HepG2 (cell line): ENCODE data around the gene SMIM28. TPM values are rescaled to one million over a fixed set of nuclear protein-coding genes. Genes with fewer than 3 reads are reported as not detected.
A peak's percentile ranks its signal among the peaks of the same experiment; 100 is the strongest.

ENCODE experiments used
- CHD4 ChIP-seq: fragments of 200-600 bp; sonication (generic); IDR thresholded peaks from 2 replicates; pipeline ENCODE4 v1.7.0; 2017; ENCODE audit warnings: mild to moderate bottlenecking, low read length, borderline replicate concordance
- EZH2 ChIP-seq: conservative IDR thresholded peaks from 2 replicates; pipeline ENCODE4 v1.6.1; 2012; ENCODE audit warnings: mild to moderate bottlenecking, low read depth, low read length, moderate library complexity
- HCFC1 ChIP-seq: fragments of 150-350 bp; IDR thresholded peaks from 2 replicates; pipeline ENCODE4 v1.6.1; 2014; ENCODE audit warnings: low read depth, low read length
- JUN ChIP-seq: sonication (generic); formaldehyde crosslinking; IDR thresholded peaks from 2 replicates; pipeline ENCODE4 v1.4.0; 2020; ENCODE audit warnings: mild to moderate bottlenecking, missing genetic modification reagents
- KDM2A ChIP-seq: sonication (generic); formaldehyde crosslinking; IDR thresholded peaks from 2 replicates; pipeline ENCODE4 v1.4.0; 2020; ENCODE audit warnings: low read depth, missing genetic modification reagents, borderline replicate concordance
- KDM4B ChIP-seq: sonication (generic); formaldehyde crosslinking; IDR thresholded peaks from 2 replicates; pipeline ENCODE4 v1.4.0; 2020; ENCODE audit warnings: missing genetic modification reagents
- KLF11 ChIP-seq: IDR thresholded peaks from 2 replicates; pipeline ENCODE4 v1.6.1; 2016; ENCODE audit warnings: missing compliant biosample characterization
- MAFG ChIP-seq: sonication (generic); formaldehyde crosslinking; IDR thresholded peaks from 2 replicates; pipeline ENCODE4 v1.5.1; 2020; ENCODE audit warnings: mild to moderate bottlenecking, missing genetic modification reagents
- MTF2 ChIP-seq: sonication (generic); formaldehyde crosslinking; IDR thresholded peaks from 2 replicates; pipeline ENCODE4 v1.5.0; 2020; ENCODE audit warnings: missing genetic modification reagents, borderline replicate concordance
- NCOA2 ChIP-seq: sonication (generic); formaldehyde crosslinking; IDR thresholded peaks from 2 replicates; pipeline ENCODE4 v1.8.0; 2022; ENCODE audit warnings: inconsistent platforms
- NFRKB ChIP-seq: fragments of 450-650 bp; IDR thresholded peaks from 2 replicates; pipeline ENCODE4 v1.6.1; 2017
- POLR2AphosphoS2 ChIP-seq: IDR thresholded peaks from 2 replicates; pipeline ENCODE4 v1.6.1; 2011; ENCODE audit warnings: low read depth, low read length, improper control_type of control experiment
- RFX1 ChIP-seq: fragments of 450-650 bp; IDR thresholded peaks from 2 replicates; pipeline ENCODE4 v1.6.1; 2017
- SMAD9 ChIP-seq: sonication (generic); formaldehyde crosslinking; IDR thresholded peaks from 2 replicates; pipeline ENCODE4 v1.5.1; 2020; ENCODE audit warnings: mild to moderate bottlenecking, missing genetic modification reagents
- SMC3 ChIP-seq: IDR thresholded peaks from 2 replicates; pipeline ENCODE4 v1.6.1; 2011; ENCODE audit warnings: low read length, improper control_type of control experiment
- SP140L ChIP-seq: sonication (generic); formaldehyde crosslinking; IDR thresholded peaks from 2 replicates; pipeline ENCODE4 v1.4.0; 2020; ENCODE audit warnings: missing genetic modification reagents, borderline replicate concordance
- SRSF4 ChIP-seq: fragments of 200-400 bp; formaldehyde crosslinking; IDR thresholded peaks from one replicate; pipeline ENCODE4 v1.6.1; 2018; ENCODE audit warnings: mild to moderate bottlenecking, low read depth, low read length, moderate library complexity; ENCODE audit not compliant: poor library complexity, severe bottlenecking
- ZKSCAN1 ChIP-seq: fragments of 150-350 bp; IDR thresholded peaks from 2 replicates; pipeline ENCODE4 v1.6.1; 2014; ENCODE audit warnings: low read length
- ZNF136 ChIP-seq: sonication (generic); formaldehyde crosslinking; IDR thresholded peaks from 2 replicates; pipeline ENCODE4 v1.8.1; 2022; ENCODE audit warnings: low read depth, mild to moderate bottlenecking, moderate library complexity, missing genetic modification reagents
- ZNF274 ChIP-seq: sonication (generic); formaldehyde crosslinking; IDR thresholded peaks from 2 replicates; pipeline ENCODE4 v1.5.1; 2020; ENCODE audit warnings: mild to moderate bottlenecking, missing genetic modification reagents
- ZNF556 ChIP-seq: sonication (generic); formaldehyde crosslinking; IDR thresholded peaks from 2 replicates; pipeline ENCODE4 v1.4.0; 2020; ENCODE audit warnings: mild to moderate bottlenecking, missing genetic modification reagents, borderline replicate concordance
- ZNF749 ChIP-seq: sonication (generic); formaldehyde crosslinking; IDR thresholded peaks from 2 replicates; pipeline ENCODE4 v1.8.0; 2022; ENCODE audit warnings: mild to moderate bottlenecking, missing genetic modification reagents, moderate library complexity, borderline replicate concordance
- ZNF761 ChIP-seq: sonication (generic); formaldehyde crosslinking; conservative IDR thresholded peaks from 2 replicates; pipeline ENCODE4 v1.4.0; 2020; ENCODE audit warnings: mild to moderate bottlenecking, missing genetic modification reagents
- ZNF782 ChIP-seq: sonication (generic); formaldehyde crosslinking; IDR thresholded peaks from 2 replicates; pipeline ENCODE4 v1.4.0; 2020; ENCODE audit warnings: missing genetic modification reagents, mild to moderate bottlenecking, borderline replicate concordance
- ZNF790 ChIP-seq: sonication (generic); formaldehyde crosslinking; IDR thresholded peaks from 2 replicates; pipeline ENCODE4 v1.8.0; 2022; ENCODE audit warnings: missing genetic modification reagents, mild to moderate bottlenecking, borderline replicate concordance
- ZNF816 ChIP-seq: sonication (generic); formaldehyde crosslinking; IDR thresholded peaks from 2 replicates; pipeline ENCODE4 v1.8.0; 2022; ENCODE audit warnings: missing genetic modification reagents, mild to moderate bottlenecking, borderline replicate concordance
- ZNF878 ChIP-seq: sonication (generic); formaldehyde crosslinking; IDR thresholded peaks from 2 replicates; pipeline ENCODE4 v1.8.1; 2023; ENCODE audit warnings: mild to moderate bottlenecking, missing genetic modification reagents, moderate library complexity
- polyA plus RNA-seq, 8 experiments: library from polyadenylated mRNA; depleted of rRNA in 3 of 8; stranded (reverse) in 7 of 8; unstranded in 1 of 8; fragments of >200 nt; fragmentation: Illumina TruSeq in 4 of 8; extraction: Trizol in 4 of 8; gene quantifications; 2 replicates each; pipeline versions ENCODE4 v1.2.1 to v1.2.3, GENCODE V29; 2011 to 2016; ENCODE audit warnings: low read depth in 4 of 8, missing spikeins in 1 of 8, mixed read lengths in 1 of 8; ENCODE audit not compliant: insufficient read depth in 1 of 8
- total RNA-seq, 5 experiments: library from RNA; depleted of rRNA; stranded (reverse); fragments of >200 nt; fragmentation: Illumina TruSeq; extraction: Trizol; gene quantifications; 2 replicates each; pipeline ENCODE4 v1.2.3, GENCODE V29; 2016; ENCODE audit warnings: low read depth in 1 of 5
- TF ChIP-seq, protein P1 (sequence below): IDR thresholded peaks from 2 replicates; pipeline ENCODE4 v1.6.1; 2016; ENCODE audit warnings: control low read depth
- TF ChIP-seq, protein P2 (sequence below): sonication (generic); formaldehyde crosslinking; IDR thresholded peaks from 2 replicates; pipeline ENCODE4 v1.5.0; 2020; ENCODE audit warnings: missing genetic modification reagents

The SMIM28 gene
- total and polyA plus RNA-seq, 2 of the 13 experiments (the other 11 are each of a cell fraction or from before 2014, with no cell fraction given), result not detected

DNA sequence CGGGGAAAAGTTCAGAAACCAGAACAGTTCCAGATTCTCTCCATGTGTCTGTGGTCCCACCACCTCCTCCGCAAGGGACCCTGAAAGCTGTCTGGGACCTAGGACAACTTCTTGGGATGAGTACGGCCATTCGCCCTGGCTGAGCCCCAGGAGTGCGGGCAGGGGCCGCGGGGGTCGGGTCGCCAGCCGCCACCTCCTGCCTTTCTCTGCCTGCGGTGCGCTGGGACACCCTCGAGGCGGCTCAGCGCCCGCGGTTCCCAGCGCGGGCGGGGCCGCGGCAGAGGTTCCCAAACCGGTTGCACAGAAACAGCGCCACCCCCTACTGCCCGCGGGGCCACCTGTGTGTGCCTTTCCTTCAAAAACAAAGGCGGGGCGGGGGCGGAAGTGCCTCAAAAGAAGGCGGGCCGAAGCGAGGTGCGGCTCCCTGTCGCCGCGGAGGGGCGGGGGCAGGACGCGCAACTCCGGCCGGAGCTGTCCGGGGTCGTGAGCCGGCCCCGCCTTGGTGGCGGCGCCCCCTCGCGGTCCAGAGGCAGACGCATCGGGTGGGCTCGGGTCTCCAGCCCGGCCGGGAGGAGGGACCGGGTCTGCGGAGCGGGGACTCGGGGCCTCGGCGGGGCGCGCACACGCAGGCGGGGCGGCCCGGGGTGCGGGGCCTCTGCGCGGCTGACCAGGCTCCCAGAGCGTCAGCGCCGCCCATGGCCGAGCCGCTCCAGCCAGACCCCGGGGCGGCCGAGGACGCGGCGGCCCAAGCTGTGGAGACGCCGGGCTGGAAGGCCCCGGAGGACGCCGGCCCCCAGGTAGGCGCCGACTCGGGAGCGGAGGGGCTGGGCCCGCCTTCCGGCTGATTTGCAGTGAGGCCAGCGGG, 26.3 kb downstream of the SMIM28 start, which contains the start of gene HEBP2 (continued):
- TF ChIP-seq KDM2A (CRISPR knock-in tag), result peak; percentile 78; the same call in 1 of the 2 replicates
- no peak for TF ChIP-seq POLR2AphosphoS2
- peak; percentile 50; the same call in 1 of the 2 replicates for TF ChIP-seq NCOA2
- peak; percentile 69 for TF ChIP-seq ZNF782 (CRISPR knock-in tag)
- TF ChIP-seq JUN (CRISPR knock-in tag), result peak; percentile 38; the same call in 1 of the 2 replicates
- TF ChIP-seq ZNF761 (CRISPR knock-in tag), result peak; percentile 83; the same call in 1 of the 2 replicates
- TF ChIP-seq ZNF556, result peak; percentile 84
- no peak for TF ChIP-seq MTF2 (CRISPR knock-in tag)
- TF ChIP-seq ZNF816 (CRISPR knock-in tag), result peak; percentile 92
- 0 out of 2 replicates have a peak, but pooled peaks have one; percentile 77 for TF ChIP-seq SMAD9 (CRISPR knock-in tag)
- no peak for TF ChIP-seq EZH2
- TF ChIP-seq MAFG (CRISPR knock-in tag), result no peak
- no peak for TF ChIP-seq ZNF749
- TF ChIP-seq HCFC1, result no peak
- TF ChIP-seq ZNF274 (CRISPR knock-in tag), result peak; percentile 67; the same call in 1 of the 2 replicates
- TF ChIP-seq RFX1, result no peak
- TF ChIP-seq, protein P1, sequence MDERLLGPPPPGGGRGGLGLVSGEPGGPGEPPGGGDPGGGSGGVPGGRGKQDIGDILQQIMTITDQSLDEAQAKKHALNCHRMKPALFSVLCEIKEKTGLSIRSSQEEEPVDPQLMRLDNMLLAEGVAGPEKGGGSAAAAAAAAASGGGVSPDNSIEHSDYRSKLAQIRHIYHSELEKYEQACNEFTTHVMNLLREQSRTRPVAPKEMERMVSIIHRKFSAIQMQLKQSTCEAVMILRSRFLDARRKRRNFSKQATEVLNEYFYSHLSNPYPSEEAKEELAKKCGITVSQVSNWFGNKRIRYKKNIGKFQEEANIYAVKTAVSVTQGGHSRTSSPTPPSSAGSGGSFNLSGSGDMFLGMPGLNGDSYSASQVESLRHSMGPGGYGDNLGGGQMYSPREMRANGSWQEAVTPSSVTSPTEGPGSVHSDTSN (CRISPR knock-in tag), result no peak
- TF ChIP-seq ZKSCAN1, result 0 out of 2 replicates have a peak, but pooled peaks have one; percentile 11
- TF ChIP-seq KDM4B (CRISPR knock-in tag), result no peak; the same call in 1 of the 2 replicates
- peak; percentile 82 for TF ChIP-seq ZNF878
- TF ChIP-seq ZNF790 (CRISPR knock-in tag), result peak; percentile 55; the same call in 1 of the 2 replicates
- no peak for TF ChIP-seq SRSF4
- no peak for TF ChIP-seq CHD4
- TF ChIP-seq SP140L, result peak; percentile 49; the same call in 1 of the 2 replicates
- TF ChIP-seq NFRKB, result no peak
- TF ChIP-seq SMC3, result peak; percentile 17; the same call in 1 of the 2 replicates
- 0 out of 2 replicates have a peak, but pooled peaks have one; percentile 51 for TF ChIP-seq ZNF136 (CRISPR knock-in tag)
- peak; percentile 75 for TF ChIP-seq KLF11 (CRISPR knock-in tag)
- TF ChIP-seq, protein P2, sequence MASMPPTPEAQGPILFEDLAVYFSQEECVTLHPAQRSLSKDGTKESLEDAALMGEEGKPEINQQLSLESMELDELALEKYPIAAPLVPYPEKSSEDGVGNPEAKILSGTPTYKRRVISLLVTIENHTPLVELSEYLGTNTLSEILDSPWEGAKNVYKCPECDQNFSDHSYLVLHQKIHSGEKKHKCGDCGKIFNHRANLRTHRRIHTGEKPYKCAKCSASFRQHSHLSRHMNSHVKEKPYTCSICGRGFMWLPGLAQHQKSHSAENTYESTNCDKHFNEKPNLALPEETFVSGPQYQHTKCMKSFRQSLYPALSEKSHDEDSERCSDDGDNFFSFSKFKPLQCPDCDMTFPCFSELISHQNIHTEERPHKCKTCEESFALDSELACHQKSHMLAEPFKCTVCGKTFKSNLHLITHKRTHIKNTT, result no peak
